Right cardiac atrium (tissue), 5 donors: ENCODE results near the gene TMEM31. TPM values are rescaled to one million over a fixed set of nuclear protein-coding genes. Genes with fewer than 3 reads are reported as not detected.

Experiments
- ATAC-seq, 2 donors: fragments of 200-7000 bp; cut with Tn5 transposase; one replicate each; pipeline versions ENCODE4 v1.8.0 to v1.9.1; 2020; ENCODE audit warnings: moderate library complexity in 2 of 2, mild to moderate bottlenecking in 1 of 2
- DNase-seq, 3 donors: peaks; one replicate each; pipeline ENCODE4 v3.0.0-alpha.2; 2020
- H3K27ac ChIP-seq: one replicate; pipeline ENCODE4 v1.5.1; 2013; ENCODE audit warnings: mild to moderate bottlenecking, low read length, control low read depth, moderate library complexity
- H3K27me3 ChIP-seq: one replicate; pipeline ENCODE4 v1.6.1; 2013; ENCODE audit not compliant: control insufficient read depth, insufficient read depth
- H3K4me1 ChIP-seq: one replicate; pipeline ENCODE4 v1.6.1; 2013; ENCODE audit warnings: low read length; ENCODE audit not compliant: control insufficient read depth, insufficient read depth
- H3K4me3 ChIP-seq: one replicate; pipeline ENCODE4 v1.5.1; 2013; ENCODE audit warnings: low read length, control low read depth
- H3K9me3 ChIP-seq: one replicate; pipeline ENCODE4 v1.6.1; 2013; ENCODE audit warnings: low read length; ENCODE audit not compliant: control insufficient read depth
- WGBS: extraction: QIAGEN DNeasy Blood & Tissue Kit; methylation state at CpG from one replicate; pipeline ENCODE4 v1.1.7; 2013; 5-methylcytosine and 5-hydroxymethylcytosine counted together
- intact Hi-C, 4 donors: fragments of 100-400 bp; cut with DNase I; formaldehyde crosslinking; loops; one replicate each; pipeline versions ENCODE4 v1.11.0 to v1.14.0; 2022 to 2023
- polyA plus RNA-seq: library from polyadenylated mRNA; stranded (reverse); fragments of 200-250 nt; gene quantifications from one replicate; pipeline ENCODE4 v1.2.3, GENCODE V29; 2013
- total RNA-seq, 4 donors: library from RNA; stranded (reverse); fragmentation: NEBNext Ultra II Directional; extraction: Animal tissue kit (Norgen Biotek cat#: 25700); gene quantifications; one replicate each; pipeline ENCODE4 v1.2.1, GENCODE V29; 2021
- donor health status: healthy with polysubstance abuse.
- donor health status: DM: no; HTN: yes; CAD: no.
- donor health status: DM: no; HTN: no; CAD: no.
- donor health status: DM: no; HTN: yes; CAD: no; lungs with severe emphysema.
- donor health status: DM: yes; HTN: yes; CAD: no.

TMEM31 gene
- total and polyA plus RNA-seq, 5 donors = 0.34 TPM; not detected in 4

GRCh38 chrX:103727115-103727514 is 16.4 kb downstream of the TMEM31 start:
- 94% methylated on average over 4 of the region's 4 CpGs for WGBS
- no peak for ATAC-seq
- DNase-seq = no peak
- Histone ChIP-seq H3K27ac (no peak overlapping the region), H3K4me1 (peaks cover 5% of the 10 kb centered on the region), H3K4me3 (no peak overlapping the region), H3K9me3 (no peaks in the 10 kb centered on the region), H3K27me3 (no peaks in the 10 kb centered on the region)
- intact Hi-C loops = no loop called here

- Histone ChIP-seq H3K4me3 (no peak overlapping the region), H3K9me3 (no peaks in the 10 kb centered on the region), H3K27ac (no peak overlapping the region), H3K27me3 (no peaks in the 10 kb centered on the region), H3K4me1 (peaks cover 5% of the 10 kb centered on the region)
- intact Hi-C loops = no loop called here
- WGBS = 71% methylated on average over 5 of the region's 5 CpGs
- DNase-seq (no peak), ATAC-seq (no peak)
Observed at GRCh38 chrX:103729015-103729414, 18.3 kb downstream of the TMEM31 start.

- Histone ChIP-seq H3K27me3 (no peaks in the 10 kb centered on the region), H3K4me3 (no peak overlapping the region), H3K4me1 (peaks cover 5% of the 10 kb centered on the region), H3K27ac (peak overlapping the region; percentile 30), H3K9me3 (no peaks in the 10 kb centered on the region)
- no peak for DNase-seq
- WGBS = 50% methylated on average over 3 of the region's 3 CpGs
- peak in 1 of 2 donors; percentile 15 for ATAC-seq
- intact Hi-C loops = no loop called here
Observed at GRCh38 chrX:103730147-103730795, 19.6 kb downstream of the TMEM31 start.

DNA sequence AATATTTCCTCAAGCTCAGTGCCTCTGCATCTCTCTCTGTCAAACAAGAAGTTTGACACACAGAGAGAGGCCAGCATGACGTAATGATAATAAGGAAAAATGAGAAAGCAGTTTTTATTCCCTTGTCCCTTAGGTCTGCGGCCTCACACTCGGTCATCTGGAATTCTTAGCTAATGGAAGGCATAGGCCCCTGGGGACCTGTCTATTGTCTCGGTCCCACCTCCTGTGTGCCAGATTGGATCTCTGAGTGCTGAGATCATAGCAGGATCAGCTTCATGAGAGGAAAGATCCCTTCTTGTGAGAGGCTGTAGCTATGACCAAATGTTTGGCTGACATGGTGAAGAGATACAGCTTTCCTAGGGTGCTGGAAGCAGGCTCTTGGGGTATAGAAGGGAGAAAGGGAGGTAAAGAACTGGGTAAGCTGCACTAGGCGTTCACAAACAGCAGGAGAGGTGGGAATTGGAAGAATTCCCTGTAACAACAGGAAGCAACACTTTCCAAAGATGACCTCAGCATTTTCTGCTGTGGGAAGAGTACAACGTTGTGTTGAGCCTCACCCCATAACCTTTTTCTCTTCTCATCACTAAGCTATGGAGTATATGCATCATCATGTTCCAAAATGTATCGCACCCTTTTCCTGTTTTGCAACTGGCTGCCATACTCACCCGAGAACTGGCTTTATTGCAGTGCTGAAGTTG is 20.2 kb downstream of the TMEM31 start:
- peak; percentile 63 to 90 for ATAC-seq
- Histone ChIP-seq H3K4me1 (peaks cover 5% of the 10 kb centered on the region), H3K27me3 (no peaks in the 10 kb centered on the region), H3K9me3 (no peaks in the 10 kb centered on the region), H3K4me3 (no peak overlapping the region), H3K27ac (peak overlapping the region; percentile 30)
- 22% methylated on average over 8 of the region's 8 CpGs for WGBS
- peak in 2 of 3 donors; percentile 24 to 67 for DNase-seq
- intact Hi-C loops = no loop called here

GRCh38 chrX:103733017-103733416 is 22.3 kb downstream of the TMEM31 start:
- no peak for DNase-seq
- H3K4me1 ChIP-seq = peaks cover 5% of the 10 kb centered on the region
- 97% methylated on average over 1 of the region's 1 CpG for WGBS
- no peak overlapping the region for H3K4me3 ChIP-seq
- H3K9me3 ChIP-seq = no peaks in the 10 kb centered on the region
- H3K27ac ChIP-seq = no peak overlapping the region
- ATAC-seq = no peak
- no peaks in the 10 kb centered on the region for H3K27me3 ChIP-seq
- intact Hi-C loops = no loop called here

GRCh38 chrX:103734125-103734760 is 23.5 kb downstream of the TMEM31 start:
- Histone ChIP-seq H3K27ac (no peak overlapping the region), H3K4me3 (no peak overlapping the region), H3K4me1 (peaks cover 5% of the 10 kb centered on the region), H3K27me3 (no peaks in the 10 kb centered on the region), H3K9me3 (no peaks in the 10 kb centered on the region)
- intact Hi-C loops = no loop called here
- ATAC-seq = no peak
- no peak for DNase-seq
- 52% methylated on average over 4 of the region's 4 CpGs for WGBS

DNA sequence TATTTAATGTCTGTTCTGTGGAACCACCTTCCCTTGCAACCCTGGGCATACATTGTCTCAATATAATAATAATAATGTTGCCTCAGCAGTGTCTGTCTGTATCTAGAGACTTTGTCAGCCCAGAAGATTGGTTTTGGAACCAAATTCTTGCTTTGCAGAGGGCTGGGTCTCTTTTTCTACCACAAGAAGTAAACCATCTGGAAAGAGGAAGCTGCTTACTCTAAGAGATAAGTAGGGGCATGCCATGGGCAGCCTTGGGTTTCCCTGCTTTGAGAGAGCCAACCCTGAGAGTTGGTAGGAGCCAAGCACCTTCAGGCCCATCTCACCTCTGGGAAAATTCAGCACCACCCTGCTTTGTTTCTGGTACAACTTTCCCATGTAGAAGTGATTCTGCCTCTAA is 27.0 kb downstream of the TMEM31 start:
- no peak overlapping the region for H3K27ac ChIP-seq
- no peak overlapping the region for H3K4me3 ChIP-seq
- H3K27me3 ChIP-seq = no peaks in the 10 kb centered on the region
- ATAC-seq (no peak), DNase-seq (no peak)
- no peaks in the 10 kb centered on the region for H3K9me3 ChIP-seq
- H3K4me1 ChIP-seq = no peaks in the 10 kb centered on the region
- intact Hi-C loops = no loop called here

- Histone ChIP-seq H3K9me3 (no peaks in the 10 kb centered on the region), H3K27ac (no peak overlapping the region), H3K4me1 (no peaks in the 10 kb centered on the region), H3K4me3 (no peak overlapping the region), H3K27me3 (no peaks in the 10 kb centered on the region)
- no peak for ATAC-seq
- DNase-seq = no peak
- intact Hi-C loops = no loop called here
- 100% methylated on average over 1 of the region's 1 CpG for WGBS
Observed at GRCh38 chrX:103739421-103739820, 28.7 kb downstream of the TMEM31 start.

DNA sequence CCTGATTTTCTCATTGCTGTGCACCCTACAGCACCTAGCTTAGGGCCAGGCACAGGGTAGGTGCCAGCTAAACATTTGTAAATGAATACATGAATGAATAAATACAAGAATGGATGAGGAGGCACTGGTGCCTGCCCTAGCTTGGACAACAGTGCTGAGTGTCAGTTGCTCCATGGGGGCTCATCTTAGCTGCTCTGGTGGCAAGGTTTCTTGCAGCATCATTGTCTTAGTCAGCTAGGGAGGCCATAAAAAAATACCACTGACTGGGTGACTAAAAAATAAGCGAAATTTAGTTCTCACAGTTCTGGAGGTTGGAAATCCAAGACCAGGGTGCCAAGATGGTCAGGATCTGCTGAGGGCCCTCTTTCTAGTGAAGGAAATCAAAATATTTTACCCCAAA is 31.2 kb downstream of the TMEM31 start:
- intact Hi-C loops = no loop called here
- ATAC-seq (no peak), DNase-seq (no peak)
- no peak overlapping the region for H3K4me3 ChIP-seq
- H3K27me3 ChIP-seq = no peaks in the 10 kb centered on the region
- 97% methylated on average over 1 of the region's 1 CpG for WGBS
- no peaks in the 10 kb centered on the region for H3K9me3 ChIP-seq
- H3K4me1 ChIP-seq = no peaks in the 10 kb centered on the region
- H3K27ac ChIP-seq = no peak overlapping the region

GRCh38 chrX:103742339-103742738 is 31.6 kb downstream of the TMEM31 start:
- Histone ChIP-seq H3K27ac (no peak overlapping the region), H3K4me1 (no peaks in the 10 kb centered on the region), H3K4me3 (no peak overlapping the region), H3K9me3 (no peaks in the 10 kb centered on the region), H3K27me3 (no peaks in the 10 kb centered on the region)
- 89% methylated on average over 6 of the region's 6 CpGs for WGBS
- DNase-seq (no peak), ATAC-seq (no peak)
- intact Hi-C loops = no loop called here

DNA sequence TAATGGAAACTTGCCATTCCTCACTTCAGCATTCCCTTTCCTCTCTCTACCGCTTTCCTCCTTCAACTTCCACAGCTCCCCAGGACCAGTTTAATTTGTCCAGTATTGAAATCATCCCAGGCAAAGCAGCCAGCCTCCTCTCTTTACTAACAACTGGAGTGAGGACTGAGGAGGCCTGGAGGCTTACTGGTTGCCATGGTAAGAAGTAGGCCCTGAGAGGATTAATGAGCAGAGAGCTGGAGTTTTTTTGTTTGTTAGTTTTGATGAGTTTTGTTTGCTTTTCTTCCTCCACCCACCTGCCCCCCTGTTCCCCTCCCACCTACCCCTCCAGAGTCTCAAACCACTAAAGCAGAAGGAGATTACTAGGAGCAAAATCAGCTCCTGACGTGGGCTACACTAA is 36.5 kb downstream of the TMEM31 start:
- H3K9me3 ChIP-seq = no peaks in the 10 kb centered on the region
- H3K27me3 ChIP-seq = no peaks in the 10 kb centered on the region
- intact Hi-C loops = no loop called here
- H3K4me3 ChIP-seq = no peak overlapping the region
- DNase-seq (no peak), ATAC-seq (no peak)
- no peak overlapping the region for H3K27ac ChIP-seq
- no peaks in the 10 kb centered on the region for H3K4me1 ChIP-seq
- 69% methylated on average over 2 of the region's 2 CpGs for WGBS
